ENCODE results near the gene CDC34.

GRCh38 chr19:536881-537404, 5.4 kb downstream of the CDC34 start:
- TF ChIP-seq CTCF (IDR thresholded peaks at IDR 0.05; ENCODE audit: insufficient read depth, low read length, poor library complexity, severe bottlenecking) (no peak), EZH2phosphoT487 (conservative IDR thresholded peaks at IDR 0.05; ENCODE audit: low read length) (no peak)
